ENCODE results near the gene SRP68.
"Not testable (repeated sequence)": the region's sequence is repeated elsewhere in the genome, so short reads cannot be mapped to it uniquely, and the experiment has no call there.

SRP68 gene

DNA sequence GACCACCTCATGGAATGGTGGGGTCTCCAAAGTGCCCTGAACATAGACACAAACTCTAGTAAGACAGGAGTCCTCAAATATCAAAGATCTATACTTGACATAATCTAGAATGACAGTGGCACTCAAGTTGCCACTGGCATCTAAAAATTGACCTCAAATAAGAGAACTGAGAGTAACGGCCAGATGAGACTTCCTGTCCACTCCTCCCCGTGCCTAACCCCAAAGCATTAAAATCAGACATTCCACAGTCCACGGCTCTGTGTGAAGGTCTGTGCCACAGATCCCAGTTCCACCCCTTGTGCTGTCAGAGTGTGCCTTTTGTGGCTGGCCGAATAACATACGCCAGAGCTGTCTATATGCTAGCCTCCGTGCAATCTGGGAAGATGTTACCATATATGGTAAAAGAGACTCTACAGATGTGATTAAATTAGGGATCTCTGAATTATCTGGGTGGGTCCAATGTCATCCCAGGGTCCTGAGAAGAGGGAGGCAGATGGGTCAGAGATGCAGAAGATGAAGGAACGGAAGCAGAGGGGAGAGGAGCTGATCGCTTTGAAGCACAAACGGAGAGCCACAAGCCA is 24.2 kb downstream of the SRP68 start:
- no peak for DNase-seq (ENCODE audit: extremely low read depth in 1 of 2, low read depth in 1 of 2)

DNA sequence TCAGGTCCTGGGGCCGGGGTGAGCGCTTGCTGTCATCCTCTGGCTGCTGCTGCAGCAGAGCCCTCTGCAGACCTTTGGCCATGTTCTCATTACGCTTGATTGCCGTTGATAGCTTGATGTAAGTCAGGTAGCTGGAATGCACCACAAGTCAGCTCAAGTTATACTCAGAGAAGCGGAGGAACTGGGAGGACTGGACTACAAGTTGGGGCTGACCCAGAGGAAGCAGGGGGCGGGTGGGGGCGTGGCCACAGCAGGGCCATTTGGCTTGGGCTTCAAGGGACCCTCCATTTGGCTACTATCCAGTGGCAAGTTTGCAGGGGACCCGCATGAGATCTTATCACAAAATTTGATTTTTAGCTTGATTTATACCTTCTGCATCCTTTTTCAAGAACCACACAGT is 26.3 kb downstream of the SRP68 start:
- no peak for DNase-seq (ENCODE audit: extremely low read depth in 1 of 2, low read depth in 1 of 2)

DNA sequence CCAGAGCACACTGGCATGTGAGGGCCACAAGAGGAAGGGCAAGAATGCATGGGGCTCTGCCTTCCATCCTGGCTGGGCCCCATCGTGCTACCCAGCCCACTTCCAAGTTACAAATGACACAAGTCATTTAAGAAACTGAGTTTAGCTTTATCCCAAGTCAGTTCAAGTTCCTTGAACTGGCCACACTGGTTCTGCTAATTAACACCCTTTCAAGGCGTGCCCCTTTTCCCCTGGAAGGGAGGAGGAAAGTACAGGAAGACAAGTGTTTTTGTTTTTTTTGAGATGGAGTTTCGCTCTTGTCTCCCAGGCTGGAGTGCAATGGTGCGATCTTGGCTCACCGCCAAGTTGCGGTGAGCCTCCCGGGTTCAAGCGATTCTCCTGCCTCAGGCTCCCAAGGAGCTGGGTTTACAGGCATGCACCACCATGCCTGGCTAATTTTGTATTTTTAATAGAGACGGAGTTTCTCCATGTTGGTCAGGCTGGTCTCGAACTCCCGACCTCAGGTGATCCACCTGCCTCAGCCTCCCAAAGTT is 27.8 kb downstream of the SRP68 start:
- not testable (repeated sequence) for DNase-seq (ENCODE audit: extremely low read depth in 1 of 2, low read depth in 1 of 2)

DNA sequence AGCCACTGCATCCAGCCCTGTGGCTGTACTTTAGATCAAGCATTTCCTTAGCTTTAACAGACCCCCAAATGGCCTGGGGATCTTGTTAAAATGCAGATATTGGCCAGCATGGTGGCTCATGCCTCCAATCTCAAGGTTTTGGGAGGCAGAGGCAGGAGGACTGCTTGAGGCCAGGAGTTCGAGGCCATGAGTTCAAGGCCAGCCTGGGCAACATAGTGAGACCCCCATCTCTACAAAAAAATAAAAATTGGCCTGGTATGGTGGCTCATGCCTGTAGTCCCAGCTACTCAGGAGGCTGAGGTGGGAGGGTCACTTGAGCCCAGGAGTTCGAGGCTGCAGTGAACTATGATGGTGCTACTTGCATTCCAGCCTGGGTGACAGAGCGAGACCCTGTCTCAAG is 29.4 kb downstream of the SRP68 start:
- DNase-seq (ENCODE audit: extremely low read depth in 1 of 2, low read depth in 1 of 2), result not testable (repeated sequence)

DNA sequence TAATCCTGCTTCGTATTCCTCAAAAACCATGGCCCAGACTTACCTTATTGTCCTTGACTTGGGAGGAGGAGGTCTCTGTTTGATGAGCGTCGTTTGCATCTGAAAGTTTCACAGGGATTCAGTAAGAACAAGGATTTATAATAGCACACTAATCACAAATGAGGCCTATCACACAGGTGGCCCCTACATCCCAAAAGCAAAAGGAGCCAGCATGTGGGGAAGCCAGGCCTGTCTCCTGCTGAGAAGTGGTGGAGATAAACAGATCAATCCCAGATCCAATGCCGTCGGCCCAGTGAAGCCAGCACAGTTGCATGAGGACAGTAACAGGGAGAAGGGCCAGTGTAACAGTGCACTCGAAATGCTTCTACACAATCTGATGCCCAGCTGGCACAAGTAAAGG is 31.9 kb downstream of the SRP68 start:
- DNase-seq (ENCODE audit: extremely low read depth in 1 of 2, low read depth in 1 of 2), result no peak

DNA sequence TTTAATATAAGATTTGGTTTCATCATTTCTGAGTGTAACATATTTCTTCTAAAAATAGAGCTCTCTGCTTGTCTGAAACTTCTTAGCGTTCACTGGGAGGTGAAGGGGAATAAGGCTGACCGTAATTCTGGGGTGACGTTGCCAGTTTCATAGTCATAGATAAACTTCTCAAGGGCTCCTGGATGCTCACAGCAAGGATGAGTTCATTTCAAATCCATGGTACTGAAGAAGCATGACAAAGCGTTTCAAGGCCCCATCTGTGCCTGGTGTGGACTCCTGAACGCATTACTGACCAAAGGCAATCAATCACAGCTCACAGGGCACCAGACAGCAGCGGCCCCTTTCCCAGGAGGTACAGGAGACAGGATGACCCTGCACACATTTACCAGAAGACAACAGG is 33.2 kb downstream of the SRP68 start:
- DNase-seq (ENCODE audit: extremely low read depth in 1 of 2, low read depth in 1 of 2), result no peak

DNA sequence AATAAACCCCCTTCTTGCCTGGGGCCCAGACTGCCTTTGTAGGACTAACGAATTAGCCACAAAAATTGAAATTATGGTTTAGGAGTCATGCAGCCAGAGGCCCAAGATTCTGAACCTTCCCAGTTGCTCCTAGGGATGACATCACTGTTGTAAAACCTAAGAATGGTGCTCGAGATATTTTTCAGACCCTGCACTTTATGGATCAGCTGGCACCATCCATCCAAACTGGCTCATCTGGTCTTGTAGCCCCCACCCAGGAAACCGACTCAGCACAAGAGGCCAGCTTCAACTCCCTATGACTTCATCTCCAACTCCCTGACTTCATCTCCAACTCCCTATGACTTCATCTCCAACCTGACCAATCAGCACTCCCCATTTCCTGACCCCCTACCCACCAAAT is 34.3 kb downstream of the SRP68 start:
- no peak for DNase-seq (ENCODE audit: extremely low read depth in 1 of 2, low read depth in 1 of 2)

DNA sequence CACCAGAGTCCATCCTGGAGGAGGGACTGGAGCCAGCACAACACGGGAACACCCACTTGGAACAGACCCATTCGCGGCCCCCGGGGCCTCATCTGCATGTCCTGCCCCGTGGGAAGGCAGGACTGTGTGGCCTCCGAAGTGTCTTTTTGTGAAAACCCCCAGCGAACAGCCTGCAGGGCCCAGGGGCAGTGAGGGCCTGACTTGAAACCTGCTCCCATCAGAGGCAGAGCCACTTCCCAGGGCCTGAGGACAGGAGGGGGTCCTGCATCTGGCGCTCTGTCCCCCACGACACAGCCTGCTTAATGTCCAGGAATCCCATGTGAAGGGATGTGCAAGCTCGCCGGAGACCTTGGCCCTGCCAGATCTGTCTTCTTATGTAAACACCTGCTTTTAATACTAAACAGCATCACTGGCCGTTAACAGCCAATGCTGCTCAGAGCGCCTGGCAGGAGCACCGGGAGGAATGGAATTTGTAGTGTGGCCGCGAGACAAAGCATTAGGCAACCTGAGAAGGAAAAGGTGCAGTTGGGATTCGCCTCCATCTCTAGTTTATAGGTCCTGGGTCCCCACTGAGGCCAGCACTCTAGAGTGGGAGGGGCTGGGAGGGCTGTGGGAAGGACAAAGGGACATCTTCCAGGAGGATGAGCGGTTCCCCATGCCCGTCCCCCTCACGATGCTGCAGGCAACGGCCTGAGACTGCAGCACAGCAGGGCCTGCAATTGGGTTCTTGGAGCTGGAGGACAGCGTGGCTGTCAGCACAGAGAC is 35.6 kb downstream of the SRP68 start:
- DNase-seq (ENCODE audit: extremely low read depth in 1 of 2, low read depth in 1 of 2), result no peak

DNA sequence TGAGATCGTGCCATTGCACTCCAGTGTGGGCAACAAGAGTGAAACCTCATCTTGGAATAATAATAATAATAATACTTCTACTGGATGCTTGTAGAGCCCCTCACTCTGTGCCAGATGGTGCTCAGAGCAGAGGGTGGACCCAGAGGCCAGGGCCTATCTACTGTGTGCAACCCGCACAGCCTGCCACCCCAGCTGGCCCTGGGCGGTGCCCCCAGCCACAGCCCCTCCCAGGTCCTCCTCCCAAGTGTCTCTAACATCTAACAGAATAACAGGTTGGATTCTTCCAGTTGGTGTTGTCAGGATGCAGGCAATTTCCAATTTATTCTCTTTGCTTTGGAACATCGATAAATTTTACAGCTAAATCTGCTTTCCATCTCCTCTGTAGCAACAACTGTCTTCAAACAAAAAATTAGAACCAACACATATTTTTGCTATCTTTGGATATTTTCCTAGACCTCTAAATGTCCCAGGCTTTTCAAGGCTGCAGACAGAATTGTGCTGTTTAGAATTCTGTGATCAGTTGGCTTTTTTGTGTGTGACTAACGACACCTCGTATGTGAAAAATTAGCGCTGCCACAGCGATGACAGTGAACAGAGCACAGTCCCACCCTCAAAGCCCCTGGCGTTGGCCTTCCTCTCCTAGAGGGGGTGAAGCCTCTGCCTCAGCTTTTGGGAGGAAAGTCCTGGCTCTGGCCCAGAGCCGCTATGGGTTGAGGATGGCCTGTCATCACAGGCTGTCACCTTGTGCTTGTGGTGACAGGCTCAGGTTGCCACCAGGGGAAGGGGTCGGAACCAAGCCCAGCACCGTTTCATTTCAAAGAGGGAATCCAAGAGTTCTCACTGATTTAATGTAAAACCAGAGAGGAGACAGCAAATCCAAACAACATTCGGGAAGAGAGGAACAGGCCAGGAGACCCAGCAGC is 37.6 kb downstream of the SRP68 start:
- DNase-seq (ENCODE audit: extremely low read depth in 1 of 2, low read depth in 1 of 2), result no peak

DNA sequence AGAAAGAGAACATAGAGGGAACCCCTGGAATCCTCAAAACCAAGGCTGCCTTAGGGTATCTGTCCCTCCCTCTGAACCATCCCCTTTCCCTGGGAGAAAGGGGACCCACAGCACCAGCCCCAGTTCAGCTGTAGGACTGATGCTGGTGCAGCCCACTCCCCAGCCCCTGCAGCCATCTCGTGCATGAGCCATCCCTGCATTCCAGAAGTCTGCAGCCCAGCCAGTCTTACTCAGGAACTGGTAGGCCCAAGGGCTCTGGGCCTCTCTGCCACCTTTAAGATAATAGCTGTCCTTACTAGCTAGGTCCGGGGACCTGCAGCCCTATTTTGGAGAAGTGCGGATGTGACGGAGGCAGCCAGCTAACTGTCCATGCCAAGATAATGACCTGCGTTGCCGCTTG is 39.2 kb downstream of the SRP68 start:
- DNase-seq (ENCODE audit: extremely low read depth in 1 of 2, low read depth in 1 of 2), result no peak

DNA sequence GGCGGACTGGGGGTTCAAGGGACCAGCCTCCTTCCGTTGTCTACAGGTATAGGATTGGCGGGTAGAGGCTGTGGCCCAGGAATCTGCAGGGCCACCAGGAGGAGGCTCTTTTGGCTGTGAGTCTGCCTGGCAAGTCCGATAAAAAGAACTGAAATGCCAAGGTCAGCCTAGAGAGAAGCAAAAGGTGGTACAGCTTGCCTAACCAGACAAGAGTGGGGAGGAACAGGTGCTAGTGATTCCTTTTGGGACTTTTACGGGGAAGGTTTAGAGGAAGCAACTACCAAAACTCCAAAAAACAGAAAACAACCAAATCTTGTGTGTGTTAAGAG is 39.6 kb downstream of the SRP68 start:
- no peak for DNase-seq (ENCODE audit: extremely low read depth in 1 of 2, low read depth in 1 of 2)

DNA sequence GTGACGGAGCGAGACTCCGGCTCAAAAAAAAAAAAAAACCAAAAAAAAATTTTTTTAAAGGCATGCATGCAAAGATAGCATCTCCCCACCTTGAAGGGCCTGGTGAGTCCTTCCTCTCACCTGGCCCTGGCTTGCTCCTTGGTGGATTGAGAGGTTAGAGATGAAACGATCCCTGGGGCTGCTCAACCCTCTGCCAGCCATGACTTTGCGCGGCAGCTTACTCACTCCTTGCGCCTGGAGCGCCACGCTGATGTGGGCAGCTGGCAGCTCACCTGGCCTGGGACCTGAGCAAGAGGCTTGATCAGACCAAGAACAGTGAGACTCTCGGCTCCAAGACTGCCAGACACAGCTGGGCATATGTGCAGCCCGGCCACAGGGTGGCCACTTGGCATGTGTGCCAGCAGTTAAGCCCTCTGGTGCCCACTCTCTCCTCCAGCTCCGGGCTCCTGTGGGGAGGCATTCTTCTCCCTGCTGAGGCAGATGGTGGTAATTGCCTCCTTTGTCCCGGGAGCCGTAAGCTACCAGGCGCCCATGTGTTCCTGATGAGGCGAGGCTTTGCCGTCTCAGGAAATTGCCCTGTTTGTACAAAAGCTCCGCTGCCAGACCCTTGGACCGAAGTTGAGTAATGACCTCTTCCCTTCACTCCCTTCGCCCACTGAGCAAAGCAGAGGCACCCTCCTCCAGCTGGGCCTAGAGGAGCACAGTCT is 40.1 kb downstream of the SRP68 start:
- DNase-seq (ENCODE audit: extremely low read depth in 1 of 2, low read depth in 1 of 2), result no peak

DNA sequence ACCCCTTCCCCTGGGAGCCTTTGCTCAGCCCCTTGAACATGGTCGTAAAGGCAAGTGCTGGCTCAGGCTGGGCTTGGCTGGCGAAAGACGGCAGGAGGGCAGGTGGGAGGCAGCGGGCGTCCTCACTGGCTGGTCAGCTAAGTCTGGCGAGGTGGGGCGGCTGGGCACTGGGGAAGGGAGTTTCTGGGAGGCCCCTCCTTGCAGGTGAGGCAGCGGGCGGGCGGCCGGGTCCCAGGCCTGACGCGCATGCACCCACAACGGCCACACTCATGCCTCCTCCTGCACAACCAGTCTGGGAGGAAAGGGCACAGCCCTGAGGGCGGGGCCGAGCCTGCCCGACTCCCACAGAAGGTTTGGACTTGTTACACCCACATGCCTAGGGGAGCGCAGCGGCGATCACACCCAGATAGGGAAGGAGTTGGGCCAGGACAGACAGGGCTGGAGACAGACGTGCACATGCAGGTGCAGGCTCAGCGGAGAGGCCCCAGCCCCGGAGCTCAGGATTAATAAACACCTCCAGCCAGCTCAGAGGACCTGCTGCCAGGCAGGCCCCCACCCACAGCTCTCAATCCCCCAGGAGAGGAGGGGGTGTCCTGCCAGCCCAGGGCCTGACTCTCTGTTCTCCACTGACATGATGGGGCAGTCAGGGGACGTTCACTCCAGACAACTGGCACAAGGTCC is 45.0 kb downstream of the SRP68 start, which contains the start of gene EVPL:
Gene EVPL, minus strand, starts transcription at position 148 of the 681 bp plus-strand sequence. Its CDS starts 108 bp downstream, at position 40.
- DNase-seq (ENCODE audit: extremely low read depth in 1 of 2, low read depth in 1 of 2), result no peak

DNA sequence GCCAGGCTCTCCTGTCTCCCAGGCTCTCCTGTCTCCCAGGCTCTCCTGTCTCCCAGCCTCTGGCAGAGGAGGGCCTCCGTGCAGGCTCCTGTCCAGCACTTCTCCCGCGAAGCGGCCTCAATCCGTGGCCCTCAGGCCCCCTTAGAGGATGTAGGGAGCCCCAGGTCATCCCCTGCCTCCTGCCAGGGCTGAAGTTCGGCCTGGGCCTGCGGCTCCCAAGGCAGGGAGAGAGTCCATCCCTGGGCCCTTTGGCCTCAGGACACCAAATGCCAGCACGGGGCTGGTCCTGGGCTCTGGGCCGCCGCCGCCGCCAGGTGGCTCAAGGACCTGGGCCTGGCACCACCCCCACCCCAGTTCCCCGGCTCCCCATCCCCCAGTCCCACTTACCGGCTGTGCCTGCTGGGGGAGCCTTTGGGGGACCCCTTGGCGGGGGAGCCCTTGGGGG is 45.6 kb downstream of the SRP68 start:
- DNase-seq (ENCODE audit: extremely low read depth in 1 of 2, low read depth in 1 of 2), result no peak

DNA sequence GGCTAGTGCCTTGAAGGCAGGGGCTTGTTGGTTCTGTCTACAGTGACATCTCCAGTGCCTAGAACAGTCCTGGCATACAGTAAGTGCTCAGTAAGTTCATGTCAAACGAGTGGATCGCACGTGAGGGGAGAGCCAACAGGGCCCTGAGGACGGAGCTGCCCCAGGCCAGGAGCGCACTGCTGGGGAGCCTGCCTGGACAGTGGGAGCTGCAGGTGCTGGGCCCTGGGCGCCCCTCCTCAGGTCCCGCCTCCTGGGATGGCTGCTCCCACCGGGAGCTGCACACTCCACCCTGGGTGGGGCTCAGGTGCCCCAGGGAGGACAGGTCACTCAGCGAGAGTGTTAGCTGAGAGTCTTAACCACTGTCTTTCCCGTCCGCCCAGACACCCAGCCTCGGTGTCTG is 47.0 kb downstream of the SRP68 start:
- no peak for DNase-seq (ENCODE audit: extremely low read depth in 1 of 2, low read depth in 1 of 2)

DNA sequence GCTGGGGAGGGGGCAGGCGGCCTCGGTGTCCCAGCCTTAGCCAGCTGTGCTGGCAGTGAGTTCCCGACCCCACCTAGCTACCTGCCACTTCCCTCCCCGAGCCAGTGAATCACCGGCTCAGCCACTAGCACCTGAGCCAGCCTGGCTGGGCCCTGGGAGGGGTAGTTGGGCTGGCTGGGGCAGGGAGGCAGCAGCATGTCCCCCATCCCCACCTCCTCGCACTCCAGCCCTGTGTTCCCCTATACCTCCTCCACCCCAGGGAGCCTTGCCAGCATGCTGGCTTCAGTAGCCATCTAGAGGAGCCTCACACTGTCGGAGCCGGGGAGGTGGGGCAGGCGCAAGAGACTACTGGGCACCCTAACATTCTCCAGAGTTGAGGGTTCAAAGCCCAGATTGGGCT is 48.0 kb downstream of the SRP68 start:
- no peak for DNase-seq (ENCODE audit: extremely low read depth in 1 of 2, low read depth in 1 of 2)

DNA sequence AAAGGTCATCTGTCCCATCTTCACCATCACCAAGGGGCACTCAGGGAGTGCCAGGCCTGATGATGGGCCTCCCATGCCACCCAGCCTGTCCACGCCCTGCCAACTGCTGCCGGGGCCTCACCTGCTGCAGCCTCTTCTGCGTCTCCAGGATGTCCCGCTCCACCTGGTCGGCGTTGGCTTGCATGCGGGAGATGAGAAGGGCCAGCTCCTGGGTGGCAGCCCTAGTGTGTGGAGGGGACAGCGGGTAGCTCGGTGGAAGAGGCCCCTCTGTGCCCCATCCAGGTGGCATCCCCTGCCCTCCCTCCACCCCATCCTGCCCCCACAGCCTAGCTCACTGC is 48.4 kb downstream of the SRP68 start:
- DNase-seq (ENCODE audit: extremely low read depth in 1 of 2, low read depth in 1 of 2), result no peak

DNA sequence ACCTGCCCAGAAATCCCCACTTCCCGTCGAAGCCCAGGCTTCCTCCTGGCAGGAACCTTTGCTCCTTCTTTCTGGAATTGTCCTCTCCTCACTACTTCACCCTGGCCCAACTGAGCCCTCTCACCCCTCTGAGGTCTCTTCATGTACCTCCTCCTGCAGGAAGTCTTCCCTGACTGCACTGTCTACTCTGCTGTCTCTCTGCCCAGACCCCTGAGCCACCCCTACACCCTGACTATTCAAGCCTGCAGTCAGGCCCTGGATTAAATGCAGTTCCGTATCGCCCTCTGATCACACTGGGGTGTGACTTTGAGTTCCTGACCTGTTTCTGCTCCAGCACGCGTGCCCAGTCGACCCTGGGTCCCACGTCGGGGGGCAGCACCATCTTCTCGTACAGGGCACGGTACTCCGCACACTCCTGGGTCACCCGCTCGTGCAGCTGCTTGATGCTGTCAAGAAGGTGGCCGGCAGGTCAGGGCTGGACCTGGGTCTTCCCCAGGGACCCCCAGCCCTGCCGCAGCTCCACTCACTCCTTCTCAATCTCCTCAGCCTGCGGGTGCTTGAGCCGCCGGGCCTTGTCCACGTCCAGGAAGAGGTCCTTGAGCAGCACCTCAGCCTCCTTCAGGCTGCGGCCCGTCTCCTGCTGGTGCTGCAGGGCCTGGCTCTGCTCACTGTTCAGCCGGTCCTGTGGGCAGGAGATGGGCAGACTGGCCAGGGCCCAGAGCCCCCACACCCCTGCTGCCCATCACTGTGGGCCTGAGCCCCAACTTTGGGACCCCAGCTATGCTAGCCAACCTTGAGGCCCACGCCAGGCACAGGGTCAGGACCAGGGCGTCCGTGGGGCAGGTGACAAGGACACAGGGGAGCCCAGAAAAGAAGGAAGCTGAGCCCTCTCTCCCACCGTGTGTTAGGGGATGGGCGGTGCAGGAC is 49.1 kb downstream of the SRP68 start:
- DNase-seq (ENCODE audit: extremely low read depth in 1 of 2, low read depth in 1 of 2), result no peak

DNA sequence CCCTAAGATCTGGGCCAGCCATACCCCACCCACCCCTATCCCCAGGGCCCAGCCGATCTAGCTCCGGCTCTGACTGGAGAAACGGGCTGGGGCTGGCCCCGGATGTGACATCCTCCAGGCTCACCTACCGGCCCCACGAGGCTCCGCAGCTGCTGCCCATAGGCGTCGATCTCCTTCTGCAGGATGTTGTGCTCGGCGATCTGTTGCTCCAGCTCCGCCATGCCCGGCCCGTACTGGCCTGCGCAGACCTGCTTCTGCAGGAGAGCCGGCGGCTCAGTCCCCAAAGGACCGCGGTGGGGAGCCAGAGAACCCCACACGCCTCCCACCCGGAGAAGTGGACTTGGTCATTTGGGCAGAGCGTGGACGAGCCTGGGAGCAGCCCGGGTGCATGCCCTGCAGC is 50.0 kb downstream of the SRP68 start:
- DNase-seq (ENCODE audit: extremely low read depth in 1 of 2, low read depth in 1 of 2), result no peak
